Progenitor cell of endocrine pancreas (in vitro differentiated cells): ENCODE results near the gene ICAM2. TPM values are rescaled to one million over a fixed set of nuclear protein-coding genes. Genes with fewer than 3 reads are reported as not detected.
A peak's percentile ranks its signal among the peaks of the same experiment; 100 is the strongest.

ENCODE experiments used
- DNase-seq: peaks from one replicate; pipeline ENCODE4 v3.0.0; 2021; ENCODE audit warnings: low spot score; ENCODE audit not compliant: unreplicated experiment
- H3K27ac Mint-ChIP-seq: 2 replicates; pipeline ENCODE4 v1.8.0; 2021; ENCODE audit warnings: mild to moderate bottlenecking, moderate library complexity, mixed read lengths
- H3K27me3 Mint-ChIP-seq: 2 replicates; pipeline ENCODE4 v1.8.0; 2021; ENCODE audit warnings: mixed read lengths
- H3K36me3 Mint-ChIP-seq: 2 replicates; pipeline ENCODE4 v1.8.0; 2022; ENCODE audit warnings: mixed read lengths; ENCODE audit not compliant: insufficient read depth
- H3K4me1 Mint-ChIP-seq: 2 replicates; pipeline ENCODE4 v1.8.0; 2021; ENCODE audit warnings: low read depth, mixed read lengths
- H3K4me3 Mint-ChIP-seq: 2 replicates; pipeline ENCODE4 v1.8.0; 2021; ENCODE audit warnings: low read depth, mild to moderate bottlenecking, moderate library complexity, mixed read lengths
- H3K9me3 Mint-ChIP-seq: 2 replicates; pipeline ENCODE4 v1.8.0; 2021; ENCODE audit warnings: low read depth, mixed read lengths
- total RNA-seq: library from RNA; stranded (reverse); gene quantifications from 2 replicates; pipeline ENCODE4 v1.2.1, GENCODE V29; 2021
- TF ChIP-seq, protein P1 (sequence below): fragments of 200-600 bp; sonication (generic); IDR thresholded peaks from one replicate; pipeline ENCODE4 v1.5.0; 2021; ENCODE audit warnings: antibody characterized with exemption, mild to moderate bottlenecking; ENCODE audit not compliant: unreplicated experiment

Gene ICAM2
- total RNA-seq, 1 donor from 2014 or later: 0.72 TPM

DNA sequence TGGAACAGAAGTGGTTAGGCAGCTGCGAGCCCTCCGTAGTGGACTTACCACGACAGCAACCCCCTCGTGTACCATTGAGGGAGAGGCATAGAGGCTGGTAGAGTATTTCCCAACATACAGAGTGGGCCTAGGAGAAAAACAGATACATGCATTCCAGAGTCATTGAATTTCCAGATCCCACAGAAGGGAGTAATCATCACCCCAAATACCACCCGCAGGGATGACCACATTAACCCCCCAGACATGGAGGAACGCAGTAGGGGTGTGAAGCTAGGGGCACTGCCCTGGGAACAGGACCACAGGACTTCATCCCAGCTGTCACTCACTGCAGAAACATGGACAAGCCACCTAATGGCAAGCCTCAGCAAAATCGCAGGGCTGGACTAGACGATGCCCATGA lies 44.7 kb upstream of the ICAM2 start:
- peaks cover 49% of the 10 kb centered on the region for H3K36me3 Mint-ChIP-seq
- peaks cover 13% of the 10 kb centered on the region for H3K9me3 Mint-ChIP-seq
- TF ChIP-seq, protein P1, sequence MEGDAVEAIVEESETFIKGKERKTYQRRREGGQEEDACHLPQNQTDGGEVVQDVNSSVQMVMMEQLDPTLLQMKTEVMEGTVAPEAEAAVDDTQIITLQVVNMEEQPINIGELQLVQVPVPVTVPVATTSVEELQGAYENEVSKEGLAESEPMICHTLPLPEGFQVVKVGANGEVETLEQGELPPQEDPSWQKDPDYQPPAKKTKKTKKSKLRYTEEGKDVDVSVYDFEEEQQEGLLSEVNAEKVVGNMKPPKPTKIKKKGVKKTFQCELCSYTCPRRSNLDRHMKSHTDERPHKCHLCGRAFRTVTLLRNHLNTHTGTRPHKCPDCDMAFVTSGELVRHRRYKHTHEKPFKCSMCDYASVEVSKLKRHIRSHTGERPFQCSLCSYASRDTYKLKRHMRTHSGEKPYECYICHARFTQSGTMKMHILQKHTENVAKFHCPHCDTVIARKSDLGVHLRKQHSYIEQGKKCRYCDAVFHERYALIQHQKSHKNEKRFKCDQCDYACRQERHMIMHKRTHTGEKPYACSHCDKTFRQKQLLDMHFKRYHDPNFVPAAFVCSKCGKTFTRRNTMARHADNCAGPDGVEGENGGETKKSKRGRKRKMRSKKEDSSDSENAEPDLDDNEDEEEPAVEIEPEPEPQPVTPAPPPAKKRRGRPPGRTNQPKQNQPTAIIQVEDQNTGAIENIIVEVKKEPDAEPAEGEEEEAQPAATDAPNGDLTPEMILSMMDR: no peak
- H3K27ac Mint-ChIP-seq: no peak overlapping the region
- H3K4me1 Mint-ChIP-seq: peaks cover 9% of the 10 kb centered on the region
- DNase-seq: no peak
- no peaks in the 10 kb centered on the region for H3K27me3 Mint-ChIP-seq
- H3K4me3 Mint-ChIP-seq: no peak overlapping the region

DNA sequence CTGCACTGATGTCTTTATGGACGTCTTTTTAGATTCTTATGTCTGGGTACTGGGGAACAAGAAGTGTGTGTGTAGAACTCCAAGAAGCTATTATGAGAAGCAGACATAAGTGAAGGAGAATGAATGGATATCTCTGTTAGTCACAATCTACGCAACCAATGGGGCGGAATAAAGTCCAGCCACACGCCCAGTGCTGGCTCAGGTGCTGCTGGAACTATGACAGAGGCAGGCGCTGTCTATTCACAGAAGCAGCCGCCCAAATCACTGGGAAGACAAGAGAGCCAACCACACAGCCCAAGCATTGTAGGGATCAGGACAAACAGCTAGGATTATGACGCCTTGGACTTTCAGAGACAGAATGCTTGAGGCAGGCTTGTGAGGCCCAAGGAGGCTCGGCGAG lies 43.9 kb upstream of the ICAM2 start:
- H3K27ac Mint-ChIP-seq: peak overlapping the region; percentile 26
- no peak overlapping the region for H3K4me3 Mint-ChIP-seq
- H3K9me3 Mint-ChIP-seq: peaks cover 5% of the 10 kb centered on the region
- no peaks in the 10 kb centered on the region for H3K27me3 Mint-ChIP-seq
- DNase-seq: no peak
- TF ChIP-seq, protein P1: no peak
- H3K36me3 Mint-ChIP-seq: peaks cover 47% of the 10 kb centered on the region
- peaks cover 9% of the 10 kb centered on the region for H3K4me1 Mint-ChIP-seq

DNA sequence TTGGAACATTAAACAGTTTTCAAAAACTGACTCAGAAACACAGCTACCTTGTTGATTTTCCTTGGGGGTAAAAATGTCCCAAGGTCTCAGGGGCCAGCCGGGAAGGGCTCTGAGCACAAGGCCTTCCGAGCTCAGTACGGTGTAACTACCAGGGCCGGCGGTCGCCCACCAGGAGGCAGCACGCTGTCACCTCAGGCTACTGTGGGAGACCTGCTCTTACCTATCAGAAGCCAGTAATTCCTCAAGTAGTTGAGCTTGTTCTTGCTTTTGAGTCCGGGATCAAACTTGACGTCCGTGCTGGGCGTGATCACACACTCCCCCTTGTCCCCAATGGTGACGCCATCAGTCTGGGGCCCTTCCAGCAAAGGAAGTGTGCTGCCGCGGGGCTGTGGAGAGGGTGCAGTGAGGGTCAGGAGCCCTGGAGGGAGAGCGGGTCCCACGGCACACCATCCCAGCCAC lies 43.4 kb upstream of the ICAM2 start:
- peak; percentile 73 for DNase-seq
- Mint-ChIP-seq H3K4me1 (peaks cover 9% of the 10 kb centered on the region), H3K27ac (peak overlapping the region; percentile 88), H3K27me3 (no peaks in the 10 kb centered on the region), H3K4me3 (no peak overlapping the region), H3K9me3 (peaks cover 3% of the 10 kb centered on the region), H3K36me3 (peaks cover 44% of the 10 kb centered on the region)
- TF ChIP-seq, protein P1: peak; percentile 88

DNA sequence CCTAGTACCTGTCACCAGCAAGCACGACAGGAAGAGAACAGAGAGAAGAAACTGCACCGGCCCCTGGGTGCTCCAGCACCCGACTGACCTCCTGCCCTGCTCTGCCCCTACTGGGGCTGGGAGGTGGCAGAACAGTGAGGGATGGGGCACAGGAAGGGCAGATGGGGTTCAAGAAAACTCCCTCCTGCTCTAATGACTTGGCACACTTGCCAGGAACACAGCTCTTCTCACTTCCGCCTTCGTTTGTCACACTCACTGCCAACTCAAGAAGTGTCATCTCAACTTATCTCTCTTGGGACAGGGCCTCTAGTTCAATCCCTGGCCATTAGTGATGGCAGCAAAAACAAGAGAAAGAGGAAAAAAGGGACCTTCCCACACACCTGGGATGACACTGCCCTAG lies 42.7 kb upstream of the ICAM2 start:
- TF ChIP-seq, protein P1: no peak
- Mint-ChIP-seq H3K27ac (peak overlapping the region; percentile 42), H3K9me3 (no peaks in the 10 kb centered on the region), H3K36me3 (peaks cover 39% of the 10 kb centered on the region), H3K4me3 (no peak overlapping the region), H3K4me1 (peaks cover 12% of the 10 kb centered on the region), H3K27me3 (no peaks in the 10 kb centered on the region)
- no peak for DNase-seq

DNA sequence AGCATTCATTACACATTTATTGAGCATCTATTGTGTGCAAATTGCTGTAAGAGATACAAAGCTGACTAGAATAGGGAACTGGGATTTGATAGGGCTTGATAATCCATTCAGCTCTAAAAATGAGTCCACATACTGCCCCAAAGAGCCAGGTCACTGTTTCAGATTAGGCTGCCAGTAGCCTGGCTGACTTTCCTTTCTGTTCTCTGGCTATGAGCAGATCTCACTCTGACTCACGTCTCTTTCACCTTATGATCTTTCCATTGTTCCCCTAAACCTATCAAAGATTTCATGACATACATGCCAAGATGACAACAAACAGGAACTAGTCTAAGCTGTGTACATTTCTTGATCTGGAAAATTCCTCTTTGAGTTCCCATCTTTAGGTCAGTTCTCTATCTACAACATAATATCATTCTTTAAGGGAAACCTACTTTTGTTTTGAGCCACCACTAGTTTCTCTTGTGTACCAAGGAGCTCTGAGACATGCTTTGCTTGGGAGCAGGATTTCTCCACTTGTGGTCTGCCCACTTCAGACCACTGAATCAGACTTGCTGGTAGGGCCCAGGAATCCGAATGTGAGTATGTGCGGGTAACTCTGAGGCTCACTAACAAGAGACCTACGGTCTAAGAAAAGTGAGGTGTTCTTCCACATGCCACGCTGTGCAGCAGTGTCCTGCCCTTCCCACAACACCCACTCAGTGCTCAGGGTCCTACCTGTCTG lies 40.9 kb upstream of the ICAM2 start:
- Mint-ChIP-seq H3K36me3 (peaks cover 39% of the 10 kb centered on the region), H3K27ac (no peak overlapping the region), H3K9me3 (no peaks in the 10 kb centered on the region), H3K4me1 (peaks cover 20% of the 10 kb centered on the region), H3K27me3 (no peaks in the 10 kb centered on the region), H3K4me3 (no peak overlapping the region)
- no peak for DNase-seq
- TF ChIP-seq, protein P1: no peak
